H1 (cell line): ENCODE data around the gene CHD6. TPM values are rescaled to one million over a fixed set of nuclear protein-coding genes. Genes with fewer than 3 reads are reported as not detected.

Source experiments
- CTCF ChIA-PET: fragments of 300-600 bp; sonication (Branson Sonifier 250); formaldehyde crosslinking; loops from one replicate; lab custom pipeline; 2021; ENCODE audit not compliant: partially characterized antibody; lab: Charles Lee
- POLR2A ChIA-PET: fragments of 300-600 bp; sonication (Branson Sonifier 250); formaldehyde crosslinking; loops from one replicate; lab custom pipeline; 2021; ENCODE audit warnings: inconsistent platforms; ENCODE audit not compliant: partially characterized antibody; lab: Charles Lee
- DNase-seq, 2 experiments: peaks; one replicate each; pipeline versions ENCODE4 v3.0.0 to v3.0.0-alpha.2; 2010 to 2022; ENCODE audit warnings: low spot score in 2 of 2, low read depth in 1 of 2, mixed read lengths in 1 of 2
- FAIRE-seq: peaks from 2 replicates; lab custom pipeline; 2011; peaks lifted over from hg19 to GRCh38; lab: Jason Lieb, UNC
- H2AFZ ChIP-seq: 2 replicates; pipeline ENCODE4 v1.8.1; 2012; ENCODE audit warnings: low read length, inconsistent platforms
- H2AK5ac ChIP-seq: 2 replicates; pipeline ENCODE4 v1.6.1; 2013; ENCODE audit warnings: low read depth, low read length
- H2BK120ac ChIP-seq: replicated peaks from 2 replicates; pipeline ENCODE3; 2013; ENCODE audit warnings: low read depth, low read length, inconsistent platforms
- H2BK12ac ChIP-seq: 2 replicates; pipeline ENCODE4 v1.6.1; 2013; ENCODE audit warnings: low read depth, low read length
- H2BK15ac ChIP-seq: 2 replicates; pipeline ENCODE4 v1.6.1; 2013; ENCODE audit warnings: low read length
- H2BK20ac ChIP-seq: 2 replicates; pipeline ENCODE4 v1.6.1; 2013; ENCODE audit warnings: low read length
- H2BK5ac ChIP-seq: 2 replicates; pipeline ENCODE4 v1.6.1; 2013; ENCODE audit warnings: low read depth, low read length
- H3K14ac ChIP-seq: 2 replicates; pipeline ENCODE4 v1.6.1; 2013; ENCODE audit warnings: inconsistent platforms; ENCODE audit not compliant: insufficient read length
- H3K18ac ChIP-seq: 2 replicates; pipeline ENCODE4 v1.6.1; 2013; ENCODE audit warnings: low read length; ENCODE audit errors: extremely low read depth
- H3K23ac ChIP-seq: 2 replicates; pipeline ENCODE4 v1.6.1; 2013; ENCODE audit warnings: inconsistent platforms; ENCODE audit not compliant: insufficient read length
- H3K23me2 ChIP-seq: 2 replicates; pipeline ENCODE4 v1.6.1; 2013; ENCODE audit warnings: low read depth, low read length
- H3K27ac ChIP-seq: 2 replicates; pipeline ENCODE4 v1.6.1; 2011; ENCODE audit warnings: low read depth, low read length, inconsistent platforms
- H3K27me3 ChIP-seq, 4 experiments: replicated peaks in 1 of 4; 1 replicate in 1 of 4; 2 replicates in 3 of 4; pipeline versions ENCODE4 v1.6.1 to v1.8.1; 2011 to 2013; ENCODE audit warnings: low read length in 3 of 4, mild to moderate bottlenecking in 3 of 4, inconsistent platforms in 2 of 4, mixed read lengths in 2 of 4, moderate library complexity in 1 of 4; ENCODE audit not compliant: control insufficient read depth in 3 of 4, insufficient read depth in 3 of 4; ENCODE audit errors: extremely low read depth in 1 of 4
- H3K36me3 ChIP-seq, 4 experiments: 2 replicates each; pipeline versions ENCODE4 v1.6.1 to v1.8.1; 2011 to 2013; ENCODE audit warnings: mild to moderate bottlenecking in 4 of 4, low read length in 3 of 4, moderate library complexity in 2 of 4, control low read depth in 1 of 4, inconsistent platforms in 1 of 4; ENCODE audit not compliant: insufficient read depth in 4 of 4, control insufficient read depth in 2 of 4
- H3K4ac ChIP-seq: replicated peaks from 2 replicates; pipeline ENCODE3; 2013; ENCODE audit warnings: low read length, low read depth, mixed read lengths, inconsistent platforms; ENCODE audit not compliant: insufficient read length
- H3K4me1 ChIP-seq, 4 experiments: replicated peaks in 1 of 4; 1 replicate in 1 of 4; 2 replicates in 3 of 4; pipeline versions ENCODE4 v1.6.1 to v1.8.1; 2011 to 2013; ENCODE audit warnings: low read length in 3 of 4, inconsistent platforms in 2 of 4, mixed read lengths in 1 of 4; ENCODE audit not compliant: insufficient read depth in 4 of 4, control insufficient read depth in 3 of 4
- H3K4me2 ChIP-seq, 2 experiments: 2 replicates each; pipeline versions ENCODE4 v1.6.1 to v1.8.1; 2011 to 2013; ENCODE audit warnings: low read depth in 2 of 2, low read length in 2 of 2, control low read depth in 1 of 2, inconsistent platforms in 1 of 2, mild to moderate bottlenecking in 1 of 2; ENCODE audit not compliant: insufficient read depth in 1 of 2
- H3K4me3 ChIP-seq, 4 experiments: fragments of 200-600, 300-600 bp in 1 of 4; sonication (generic), shearing (Covaris generic), sonication (Bioruptor Twin) in 1 of 4; 2 replicates each; pipeline versions ENCODE4 v1.5.1 to v1.8.1; 2011 to 2016; ENCODE audit warnings: low read length in 4 of 4, low read depth in 3 of 4, control low read depth in 2 of 4, inconsistent platforms in 2 of 4, mild to moderate bottlenecking in 2 of 4, mixed read lengths in 1 of 4, moderate library complexity in 1 of 4; ENCODE audit not compliant: insufficient read depth in 2 of 4; ENCODE audit errors: extremely low read depth in 1 of 4
- H3K56ac ChIP-seq: replicated peaks from 2 replicates; pipeline ENCODE3; 2013; ENCODE audit warnings: low read depth, mild to moderate bottlenecking, mixed read lengths, low read length, inconsistent platforms; ENCODE audit not compliant: insufficient read length
- H3K79me1 ChIP-seq: 2 replicates; pipeline ENCODE4 v1.6.1; 2013; ENCODE audit warnings: low read depth, low read length, control low read depth
- H3K79me2 ChIP-seq, 2 experiments: 2 replicates each; pipeline versions ENCODE4 v1.6.1 to v1.8.1; 2012 to 2013; ENCODE audit warnings: low read length in 2 of 2, mild to moderate bottlenecking in 2 of 2, inconsistent platforms in 1 of 2; ENCODE audit not compliant: insufficient read depth in 2 of 2, control insufficient read depth in 1 of 2
- H3K9ac ChIP-seq, 4 experiments: replicated peaks in 1 of 4; 1 replicate in 1 of 4; 2 replicates in 3 of 4; pipeline versions ENCODE4 v1.6.1 to v1.8.1; 2011 to 2013; ENCODE audit warnings: low read depth in 3 of 4, low read length in 3 of 4, control low read depth in 2 of 4, mild to moderate bottlenecking in 2 of 4, moderate library complexity in 2 of 4, inconsistent platforms in 1 of 4; ENCODE audit errors: extremely low read depth in 1 of 4
- H3K9me3 ChIP-seq, 2 experiments: 2 replicates each; pipeline versions ENCODE4 v1.6.1 to v1.8.1; 2012 to 2013; ENCODE audit warnings: mild to moderate bottlenecking in 2 of 2, moderate library complexity in 2 of 2, control low read depth in 1 of 2, inconsistent platforms in 1 of 2, low read depth in 1 of 2, low read length in 1 of 2, mixed read lengths in 1 of 2; ENCODE audit not compliant: insufficient read depth in 2 of 2
- H4K20me1 ChIP-seq, 2 experiments: replicated peaks in 1 of 2; 2 replicates each; pipeline versions ENCODE3 to v1.8.1; 2011 to 2013; ENCODE audit warnings: inconsistent platforms in 2 of 2, low read length in 2 of 2, mild to moderate bottlenecking in 1 of 2; ENCODE audit not compliant: insufficient read depth in 2 of 2, control insufficient read depth in 1 of 2
- H4K5ac ChIP-seq: 2 replicates; pipeline ENCODE4 v1.6.1; 2013; ENCODE audit warnings: low read length, low read depth, mixed read lengths, inconsistent platforms; ENCODE audit not compliant: insufficient read length
- H4K8ac ChIP-seq: 2 replicates; pipeline ENCODE4 v1.8.0; 2013; ENCODE audit warnings: mild to moderate bottlenecking, moderate library complexity, low read length, inconsistent platforms; ENCODE audit not compliant: insufficient read depth; ENCODE audit errors: extremely low read depth
- H4K91ac ChIP-seq: replicated peaks from 2 replicates; pipeline ENCODE3; 2013; ENCODE audit warnings: low read length, mixed read lengths, inconsistent platforms; ENCODE audit not compliant: insufficient read length
- CBX8 ChIP-seq: fragments of 300-800, 300-1000 bp; sonication (generic); IDR thresholded peaks from 2 replicates; pipeline ENCODE4 v1.7.1; 2016; ENCODE audit warnings: low read depth, low read length, borderline replicate concordance
- CHD2 ChIP-seq: IDR thresholded peaks from 2 replicates; pipeline ENCODE4 v1.6.1; 2012; ENCODE audit warnings: low read length, improper control_type of control experiment
- POU5F1 ChIP-seq: IDR thresholded peaks from 2 replicates; pipeline ENCODE4 v1.6.1; 2011; ENCODE audit warnings: low read depth, mild to moderate bottlenecking, low read length, moderate library complexity
- RAD21 ChIP-seq, 2 experiments: IDR thresholded peaks in 1 of 2; conservative IDR thresholded peaks in 1 of 2; 2 replicates each; pipeline ENCODE4 v1.6.1; 2011; ENCODE audit warnings: low read depth in 2 of 2, low read length in 2 of 2, improper control_type of control experiment in 1 of 2, inconsistent platforms in 1 of 2, mild to moderate bottlenecking in 1 of 2, moderate library complexity in 1 of 2
- RBBP5 ChIP-seq: IDR thresholded peaks from 2 replicates; pipeline ENCODE4 v1.7.1; 2012; ENCODE audit warnings: low read depth, mild to moderate bottlenecking, inconsistent platforms, low read length, moderate library complexity, borderline replicate concordance
- SIN3A ChIP-seq, 2 experiments: IDR thresholded peaks in 1 of 2; conservative IDR thresholded peaks in 1 of 2; 2 replicates each; pipeline ENCODE4 v1.6.1; 2011 to 2012; ENCODE audit warnings: low read length in 2 of 2, improper control_type of control experiment in 1 of 2, low read depth in 1 of 2, mild to moderate bottlenecking in 1 of 2
- TBP ChIP-seq: IDR thresholded peaks from 2 replicates; pipeline ENCODE4 v1.6.1; 2011; ENCODE audit warnings: low read depth, low read length, improper control_type of control experiment
- WGBS, 2 experiments: shearing (Covaris generic) in 1 of 2; methylation state at CpG; one replicate each; pipeline versions ENCODE4 v1.1.6 to v1.1.7; 2013 to 2015; ENCODE audit warnings: low lambda C conversion rate in 2 of 2, mixed read lengths in 2 of 2, inconsistent platforms in 1 of 2, low coverage in 1 of 2, missing lambda C conversion rate in 1 of 2; ENCODE audit not compliant: insufficient replicate concordance in 2 of 2, insufficient coverage in 1 of 2, insufficient read length in 1 of 2; ENCODE audit errors: extremely low coverage in 1 of 2, missing lambda C conversion rate in 1 of 2; 5-methylcytosine and 5-hydroxymethylcytosine counted together
- polyA plus RNA-seq, 7 experiments: library from polyadenylated mRNA; depleted of rRNA in 3 of 7; stranded (reverse) in 5 of 7; unstranded in 2 of 7; fragments of >200 nt in 5 of 7; fragments of 200-250 nt in 2 of 7; gene quantifications; 1 replicate in 5 of 7; 2 replicates in 1 of 7; 4 replicates in 1 of 7; pipeline versions ENCODE4 v1.2.1 to v1.2.3, GENCODE V29; 2011 to 2013; ENCODE audit warnings: missing spikeins in 2 of 7, mixed read lengths in 2 of 7
- total RNA-seq: library from RNA; stranded (reverse); fragmentation: NEBNext Ultra II Directional; extraction: Animal tissue kit (Norgen Biotek cat#: 25700); gene quantifications from 2 replicates; pipeline ENCODE4 v1.2.1, GENCODE V29; 2021
- TF ChIP-seq, protein P1 (sequence below): IDR thresholded peaks from 2 replicates; pipeline ENCODE4 v1.6.1; 2012; ENCODE audit warnings: inconsistent platforms

The CHD6 gene
- total and polyA plus RNA-seq, 2 of the 8 experiments (the other 6 are each of a cell fraction or from before 2014, with no cell fraction given) = 11.1 to 62.9 TPM

DNA sequence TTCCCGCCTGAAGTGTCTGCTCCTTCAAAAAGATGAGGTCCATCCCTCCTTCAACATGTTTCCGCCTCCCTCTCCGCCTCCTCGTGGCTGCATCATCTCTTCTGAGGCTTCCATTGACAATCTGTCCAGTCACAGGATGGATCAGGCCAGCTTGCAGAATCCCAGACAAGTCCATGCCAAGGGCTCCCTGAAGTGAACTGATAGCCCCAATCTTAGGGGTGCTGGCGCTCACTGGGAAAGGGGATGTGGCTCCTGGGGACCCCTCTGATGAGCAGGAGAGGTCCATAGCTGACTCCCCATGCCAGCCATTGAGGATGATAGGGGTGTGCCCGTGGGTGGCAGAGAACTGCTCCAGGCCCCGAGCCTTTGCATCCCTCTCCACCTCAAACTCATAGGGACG lies 203.0 kb downstream of the CHD6 start:
- Histone ChIP-seq H3K9ac (no peak overlapping the region), H3K36me3 (peaks cover 39 to 88% (median 69%) of the 10 kb centered on the region in 4 experiments), H2AK5ac (no peak overlapping the region), H2BK20ac (no peak overlapping the region), H3K23ac (no peak overlapping the region), H4K91ac (no peak overlapping the region), H3K79me2 (no peaks in the 10 kb centered on the region), H3K4ac (no peak overlapping the region), H3K27ac (no peak overlapping the region), H3K4me2 (no peak overlapping the region), H4K8ac (no peak overlapping the region), H3K4me3 (no peak overlapping the region), H3K79me1 (no peaks in the 10 kb centered on the region), H3K18ac (no peak overlapping the region), H2AFZ (no peak overlapping the region), H4K5ac (no peak overlapping the region), H3K23me2 (no peaks in the 10 kb centered on the region), H3K14ac (no peak overlapping the region), H4K20me1 (peaks cover 0 to 1% of the 10 kb centered on the region in 2 experiments), H3K4me1 (no peaks in the 10 kb centered on the region), H2BK15ac (no peak overlapping the region), H2BK12ac (no peak overlapping the region), H2BK120ac (no peak overlapping the region), H2BK5ac (no peak overlapping the region), H3K56ac (no peak overlapping the region), H3K27me3 (no peaks in the 10 kb centered on the region), H3K9me3 (no peaks in the 10 kb centered on the region)
- no peak for DNase-seq
- no peak for FAIRE-seq
- TF ChIP-seq RAD21 (IDR thresholded peaks at IDR 0.05 in 1 of 2, conservative IDR thresholded peaks at IDR 0.05 in 1 of 2; ENCODE audit: low read depth in 2 of 2, low read length in 2 of 2) = no peak
- TF ChIP-seq CHD2 = no peak
- TF ChIP-seq CBX8 = no peak
- no peak for TF ChIP-seq SIN3A (conservative IDR thresholded peaks at IDR 0.05 in 1 of 2, IDR thresholded peaks at IDR 0.05 in 1 of 2; ENCODE audit: low read depth in 1 of 2, low read length in 2 of 2)
- TF ChIP-seq POU5F1 = no peak
- no peak for TF ChIP-seq RBBP5
- no peak for TF ChIP-seq TBP
- TF ChIP-seq, protein P1, sequence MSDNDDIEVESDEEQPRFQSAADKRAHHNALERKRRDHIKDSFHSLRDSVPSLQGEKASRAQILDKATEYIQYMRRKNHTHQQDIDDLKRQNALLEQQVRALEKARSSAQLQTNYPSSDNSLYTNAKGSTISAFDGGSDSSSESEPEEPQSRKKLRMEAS = no peak
- ChIA-PET CTCF (interaction anchor here (1.1 to 1.2 kb wide), 3 partner anchors 8 to 64 kb away, joined by 3 read pairs; no protein-coding TSS in a partner anchor), POLR2A (no interaction called here)
- 86% methylated on average over 8 of the region's 8 CpGs; no CpG with 5 or more reads in 1 of the 2 experiments for WGBS, 2 experiments
